OCI-LY1 (cell line): Measurements from ENCODE around the gene OSBPL5.

Experiments
- EZH2 ChIP-seq: fragments of 200-600 bp; sonication (generic), shearing (Covaris generic); IDR thresholded peaks from 2 replicates; pipeline ENCODE4 v1.8.0; 2017; ENCODE audit warnings: borderline replicate concordance, mixed run types, mild to moderate bottlenecking, antibody characterized with exemption, low read length, moderate library complexity, mixed read lengths
- TF ChIP-seq, protein P1 (sequence below): fragments of 200-600 bp; sonication (generic), shearing (Covaris generic); IDR thresholded peaks from 2 replicates; pipeline ENCODE4 v1.5.1; 2017; ENCODE audit warnings: mild to moderate bottlenecking, antibody characterized with exemption, low read length, moderate library complexity, mixed read lengths

DNA sequence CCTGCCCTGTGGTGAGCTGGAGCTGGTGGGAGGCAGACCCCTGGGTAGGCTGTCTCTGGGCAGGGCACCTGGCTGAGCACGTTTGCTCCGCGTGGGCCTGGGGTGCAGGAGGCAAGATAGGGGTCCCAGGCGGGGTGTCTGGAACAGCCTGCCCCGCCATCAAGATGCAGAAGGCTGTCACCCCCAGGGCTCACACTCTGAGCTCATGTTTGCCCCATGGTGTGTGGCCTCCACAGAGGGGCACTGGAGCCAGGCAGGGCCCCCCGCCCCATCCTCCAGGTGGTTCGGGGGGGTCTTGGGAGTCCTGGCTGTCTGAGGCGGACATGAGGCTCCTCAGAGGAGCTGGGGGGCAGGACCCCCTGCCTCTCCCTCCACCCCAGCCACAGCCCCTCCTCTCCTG, 79.0 kb downstream of the OSBPL5 start:
- TF ChIP-seq, protein P1, sequence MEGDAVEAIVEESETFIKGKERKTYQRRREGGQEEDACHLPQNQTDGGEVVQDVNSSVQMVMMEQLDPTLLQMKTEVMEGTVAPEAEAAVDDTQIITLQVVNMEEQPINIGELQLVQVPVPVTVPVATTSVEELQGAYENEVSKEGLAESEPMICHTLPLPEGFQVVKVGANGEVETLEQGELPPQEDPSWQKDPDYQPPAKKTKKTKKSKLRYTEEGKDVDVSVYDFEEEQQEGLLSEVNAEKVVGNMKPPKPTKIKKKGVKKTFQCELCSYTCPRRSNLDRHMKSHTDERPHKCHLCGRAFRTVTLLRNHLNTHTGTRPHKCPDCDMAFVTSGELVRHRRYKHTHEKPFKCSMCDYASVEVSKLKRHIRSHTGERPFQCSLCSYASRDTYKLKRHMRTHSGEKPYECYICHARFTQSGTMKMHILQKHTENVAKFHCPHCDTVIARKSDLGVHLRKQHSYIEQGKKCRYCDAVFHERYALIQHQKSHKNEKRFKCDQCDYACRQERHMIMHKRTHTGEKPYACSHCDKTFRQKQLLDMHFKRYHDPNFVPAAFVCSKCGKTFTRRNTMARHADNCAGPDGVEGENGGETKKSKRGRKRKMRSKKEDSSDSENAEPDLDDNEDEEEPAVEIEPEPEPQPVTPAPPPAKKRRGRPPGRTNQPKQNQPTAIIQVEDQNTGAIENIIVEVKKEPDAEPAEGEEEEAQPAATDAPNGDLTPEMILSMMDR, result no peak
- no peak for TF ChIP-seq EZH2
